IPS-20b (cell line): Measurements from ENCODE around the gene PRSS21.

Source experiments
- H3K27ac ChIP-seq: one replicate; pipeline ENCODE4 v1.5.1; 2013; ENCODE audit warnings: low read length
- H3K27me3 ChIP-seq: 2 replicates; pipeline ENCODE4 v1.6.1; 2013; ENCODE audit warnings: mild to moderate bottlenecking, low read length, inconsistent platforms; ENCODE audit not compliant: insufficient read depth
- H3K36me3 ChIP-seq: 2 replicates; pipeline ENCODE4 v1.6.1; 2013; ENCODE audit warnings: low read depth, mild to moderate bottlenecking, inconsistent platforms, low read length, moderate library complexity; ENCODE audit not compliant: insufficient read depth
- H3K4me1 ChIP-seq: 2 replicates; pipeline ENCODE4 v1.6.1; 2013; ENCODE audit warnings: mild to moderate bottlenecking, control low read depth, inconsistent platforms, low read length, moderate library complexity; ENCODE audit not compliant: insufficient read depth
- H3K4me3 ChIP-seq: 2 replicates; pipeline ENCODE4 v1.5.1; 2013; ENCODE audit warnings: mild to moderate bottlenecking, low read length, inconsistent platforms
- H3K9ac ChIP-seq: 2 replicates; pipeline ENCODE4 v1.6.1; 2013; ENCODE audit warnings: low read depth, mild to moderate bottlenecking, inconsistent platforms, low read length, moderate library complexity
- H3K9me3 ChIP-seq: 2 replicates; pipeline ENCODE4 v1.6.1; 2013; ENCODE audit warnings: mild to moderate bottlenecking, low read depth, low read length, inconsistent platforms; ENCODE audit not compliant: insufficient read depth

Gene PRSS21

GRCh38 chr16:2829501-2830354 is 12.7 kb downstream of the PRSS21 start, which contains the start of gene ZG16B:
ZG16B (plus strand) TSS chr16:2830303; CDS start chr16:2830442, 139 bp downstream.
- no peak within 1 kb of the TSS for H3K4me3 ChIP-seq
- no peak within 1 kb of the TSS for H3K27ac ChIP-seq
- H3K36me3 ChIP-seq, result no peaks in the 10 kb centered on the region
- H3K9ac ChIP-seq, result no peak within 1 kb of the TSS
- no peaks in the 10 kb centered on the region for H3K4me1 ChIP-seq
- no peaks in the 10 kb centered on the region for H3K27me3 ChIP-seq
- H3K9me3 ChIP-seq, result no peaks in the 10 kb centered on the region

GRCh38 chr16:2830355-2830695 is 13.3 kb downstream of the PRSS21 start:
- no peak overlapping the region for H3K4me3 ChIP-seq

GRCh38 chr16:2831203-2831602 is 14.2 kb downstream of the PRSS21 start:
- Histone ChIP-seq H3K4me3 (no peak overlapping the region), H3K9ac (no peak overlapping the region), H3K9me3 (no peaks in the 10 kb centered on the region), H3K27ac (no peak overlapping the region), H3K36me3 (no peaks in the 10 kb centered on the region), H3K4me1 (no peaks in the 10 kb centered on the region), H3K27me3 (no peaks in the 10 kb centered on the region)

More at GRCh38 chr16:2830355-2830695, 13.3 kb downstream of the PRSS21 start:
- Histone ChIP-seq H3K27ac (no peak overlapping the region), H3K4me1 (no peaks in the 10 kb centered on the region), H3K27me3 (no peaks in the 10 kb centered on the region), H3K36me3 (no peaks in the 10 kb centered on the region), H3K9ac (no peak overlapping the region), H3K9me3 (no peaks in the 10 kb centered on the region)

GRCh38 chr16:2833776-2834175 is 16.7 kb downstream of the PRSS21 start:
- H3K9ac ChIP-seq, result no peak overlapping the region
- H3K4me3 ChIP-seq, result no peak overlapping the region
- H3K4me1 ChIP-seq, result no peaks in the 10 kb centered on the region; the same call in 1 of the 2 replicates
- H3K27ac ChIP-seq, result no peak overlapping the region
- H3K36me3 ChIP-seq, result no peaks in the 10 kb centered on the region
- peaks cover 9% of the 10 kb centered on the region; the same call in 1 of the 2 replicates for H3K27me3 ChIP-seq
- no peaks in the 10 kb centered on the region for H3K9me3 ChIP-seq

GRCh38 chr16:2834968-2835367 is 17.9 kb downstream of the PRSS21 start:
- Histone ChIP-seq H3K4me1 (no peaks in the 10 kb centered on the region; the same call in 1 of the 2 replicates), H3K4me3 (no peak overlapping the region), H3K36me3 (no peaks in the 10 kb centered on the region), H3K9me3 (no peaks in the 10 kb centered on the region), H3K9ac (no peak overlapping the region), H3K27me3 (peaks cover 9% of the 10 kb centered on the region; the same call in 1 of the 2 replicates), H3K27ac (no peak overlapping the region)

- Histone ChIP-seq H3K27me3 (peaks cover 9% of the 10 kb centered on the region; the same call in 1 of the 2 replicates), H3K4me3 (no peak overlapping the region)
These were observed 18.8 kb downstream of the PRSS21 start for GRCh38 chr16:2835638-2836493.

GRCh38 chr16:2836646-2837508 is 19.8 kb downstream of the PRSS21 start:
- H3K27me3 ChIP-seq, result peaks cover 9% of the 10 kb centered on the region; the same call in 1 of the 2 replicates
- no peak overlapping the region for H3K4me3 ChIP-seq
- no peak overlapping the region for H3K27ac ChIP-seq
- H3K9me3 ChIP-seq, result no peaks in the 10 kb centered on the region
- H3K9ac ChIP-seq, result no peak overlapping the region
- no peaks in the 10 kb centered on the region; the same call in 1 of the 2 replicates for H3K4me1 ChIP-seq
- H3K36me3 ChIP-seq, result no peaks in the 10 kb centered on the region

More at GRCh38 chr16:2835638-2836493, 18.8 kb downstream of the PRSS21 start:
- Histone ChIP-seq H3K4me1 (no peaks in the 10 kb centered on the region; the same call in 1 of the 2 replicates), H3K9ac (no peak overlapping the region), H3K9me3 (no peaks in the 10 kb centered on the region), H3K36me3 (no peaks in the 10 kb centered on the region), H3K27ac (no peak overlapping the region)

- Histone ChIP-seq H3K27me3 (peaks cover 12% of the 10 kb centered on the region; the same call in 1 of the 2 replicates), H3K9ac (no peak overlapping the region), H3K36me3 (no peaks in the 10 kb centered on the region), H3K27ac (no peak overlapping the region), H3K9me3 (no peaks in the 10 kb centered on the region), H3K4me1 (no peaks in the 10 kb centered on the region; the same call in 1 of the 2 replicates), H3K4me3 (no peak overlapping the region)
These were observed 21.9 kb downstream of the PRSS21 start for GRCh38 chr16:2838928-2839327.

GRCh38 chr16:2839650-2840450 is 22.8 kb downstream of the PRSS21 start:
- no peak overlapping the region for H3K9ac ChIP-seq
- peaks cover 12% of the 10 kb centered on the region; the same call in 1 of the 2 replicates for H3K27me3 ChIP-seq
- H3K4me1 ChIP-seq, result no peaks in the 10 kb centered on the region; the same call in 1 of the 2 replicates
- no peaks in the 10 kb centered on the region for H3K36me3 ChIP-seq
- H3K27ac ChIP-seq, result no peak overlapping the region
- H3K9me3 ChIP-seq, result no peaks in the 10 kb centered on the region
- no peak overlapping the region for H3K4me3 ChIP-seq

- H3K27ac ChIP-seq, result no peak overlapping the region
- H3K27me3 ChIP-seq, result peaks cover 12% of the 10 kb centered on the region; the same call in 1 of the 2 replicates
- no peak overlapping the region for H3K9ac ChIP-seq
- no peaks in the 10 kb centered on the region for H3K9me3 ChIP-seq
- no peaks in the 10 kb centered on the region for H3K36me3 ChIP-seq
- no peak overlapping the region for H3K4me3 ChIP-seq
- H3K4me1 ChIP-seq, result no peaks in the 10 kb centered on the region; the same call in 1 of the 2 replicates
These were observed 23.9 kb downstream of the PRSS21 start for GRCh38 chr16:2840914-2841313.
